ENCODE results near the gene ARHGAP25. TPM values are rescaled to one million over a fixed set of nuclear protein-coding genes. Genes with fewer than 3 reads are reported as not detected.

The ARHGAP25 gene
- total and polyA plus RNA-seq, 9 donors, result 8.5 to 30.5 (median 13.0) TPM

- intact Hi-C loops (cut with DNase I), result loop anchor here in 1 of 4 donors (10.0 kb wide), 1 partner anchor 76 kb away; no protein-coding TSS in a partner anchor
- H3K4me1 ChIP-seq (ENCODE audit: insufficient read depth), result peaks cover 14% of the 10 kb centered on the region
- DNase-seq, result peak; percentile 96 to 99 (median 98)
- H3K4me3 ChIP-seq, result no peak overlapping the region
- H3K9me3 ChIP-seq, result no peaks in the 10 kb centered on the region
- peak; percentile 39 for TF ChIP-seq EP300 (IDR thresholded peaks at IDR 0.05)
- no peak for TF ChIP-seq POLR2A (IDR thresholded peaks at IDR 0.05)
- TF ChIP-seq CTCF (IDR thresholded peaks at IDR 0.05), result peak in 1 of 3 donors; percentile 18
- WGBS, 3 donors, result 0 to 2% (median 0%) methylated on average over 10 of the region's 10 CpGs
- H3K36me3 ChIP-seq, result no peaks in the 10 kb centered on the region
- H3K27ac ChIP-seq, result peak overlapping the region in 1 of 2 donors; percentile 16
- H3K27me3 ChIP-seq, result no peaks in the 10 kb centered on the region
Observed at GRCh38 chr2:68828887-68829708, 94.5 kb downstream of the ARHGAP25 start.

GRCh38 chr2:68829749-68830148, 95.1 kb downstream of the ARHGAP25 start:
- WGBS, 3 donors, result 38 to 40% (median 39%) methylated on average over 2 of the region's 2 CpGs
- intact Hi-C loops (cut with DNase I), result loop anchor here in 2 of 4 donors (5.0 to 10.0 kb wide), 2 partner anchors 75 to 77 kb away; no protein-coding TSS in a partner anchor

GRCh38 chr2:68831686-68832232, 97.1 kb downstream of the ARHGAP25 start:
- no peaks in the 10 kb centered on the region for H3K9me3 ChIP-seq
- H3K4me3 ChIP-seq, result no peak overlapping the region
- intact Hi-C loops (cut with DNase I), result loop anchor here in 1 of 4 donors (5.0 kb wide), 1 partner anchor 79 kb away; no protein-coding TSS in a partner anchor
- H3K36me3 ChIP-seq, result no peaks in the 10 kb centered on the region
- 63 to 84% (median 80%) methylated on average over 3 of the region's 3 CpGs for WGBS, 3 donors
- TF ChIP-seq CTCF (IDR thresholded peaks at IDR 0.05), result no peak
- no peak for TF ChIP-seq EP300 (IDR thresholded peaks at IDR 0.05)
- TF ChIP-seq POLR2A (IDR thresholded peaks at IDR 0.05), result no peak
- no peaks in the 10 kb centered on the region for H3K27me3 ChIP-seq
- peaks cover 14% of the 10 kb centered on the region for H3K4me1 ChIP-seq (ENCODE audit: insufficient read depth)
- peak overlapping the region in 1 of 2 donors; percentile 55 for H3K27ac ChIP-seq
- DNase-seq, result no peak

More at GRCh38 chr2:68829749-68830148, 95.1 kb downstream of the ARHGAP25 start:
- no peak overlapping the region for H3K4me3 ChIP-seq
- H3K27me3 ChIP-seq, result no peaks in the 10 kb centered on the region
- H3K36me3 ChIP-seq, result no peaks in the 10 kb centered on the region
- peaks cover 14% of the 10 kb centered on the region for H3K4me1 ChIP-seq (ENCODE audit: insufficient read depth)
- peak overlapping the region in 1 of 2 donors; percentile 16 for H3K27ac ChIP-seq
- DNase-seq, result no peak
- TF ChIP-seq POLR2A (IDR thresholded peaks at IDR 0.05) (no peak), EP300 (IDR thresholded peaks at IDR 0.05) (no peak), CTCF (IDR thresholded peaks at IDR 0.05) (no peak)
- no peaks in the 10 kb centered on the region for H3K9me3 ChIP-seq

- Histone ChIP-seq H3K4me3 (no peak overlapping the region), H3K9me3 (no peaks in the 10 kb centered on the region)
- TF ChIP-seq CTCF (IDR thresholded peaks at IDR 0.05) (no peak), POLR2A (IDR thresholded peaks at IDR 0.05) (no peak), EP300 (IDR thresholded peaks at IDR 0.05) (no peak)
Observed at GRCh38 chr2:68832233-68832869, 97.7 kb downstream of the ARHGAP25 start.

More at GRCh38 chr2:68832233-68832869, 97.7 kb downstream of the ARHGAP25 start:
- WGBS, 3 donors, result 43 to 50% (median 45%) methylated on average over 8 of the region's 8 CpGs
- Histone ChIP-seq H3K36me3 (no peaks in the 10 kb centered on the region), H3K4me1 (ENCODE audit: insufficient read depth) (peaks cover 14% of the 10 kb centered on the region), H3K27me3 (no peaks in the 10 kb centered on the region), H3K27ac (peak overlapping the region in 1 of 2 donors; percentile 55)
- peak; percentile 47 to 66 (median 52) for DNase-seq
- intact Hi-C loops (cut with DNase I), result loop anchor here in 1 of 4 donors (5.0 kb wide), 1 partner anchor 80 kb away; no protein-coding TSS in a partner anchor
